HCT116 (cell line): Measurements from ENCODE around the gene KRT7.

Source experiments
- ELF1 ChIP-seq: IDR thresholded peaks from 2 replicates; pipeline ENCODE4 v1.6.1; 2012; ENCODE audit warnings: low read depth, borderline replicate concordance
- EZH2 ChIP-seq: fragments of 200-600 bp; sonication (generic); IDR thresholded peaks from 2 replicates; pipeline ENCODE4 v1.6.1; 2017; ENCODE audit warnings: antibody characterized with exemption, mixed run types
- EZH2phosphoT487 ChIP-seq: fragments of 200-600 bp; IDR thresholded peaks from 2 replicates; pipeline ENCODE4 v1.6.1; 2018; ENCODE audit warnings: antibody characterized with exemption, borderline replicate concordance
- FOSL1 ChIP-seq: IDR thresholded peaks from 2 replicates; pipeline ENCODE4 v1.6.1; 2012; ENCODE audit warnings: low read depth
- POLR2A ChIP-seq: IDR thresholded peaks from 2 replicates; pipeline ENCODE4 v1.7.0; 2011; ENCODE audit warnings: borderline replicate concordance; ENCODE audit not compliant: insufficient read depth, insufficient read length; ENCODE audit errors: extremely low read depth
- POLR2AphosphoS5 ChIP-seq: IDR thresholded peaks from 2 replicates; pipeline ENCODE4 v1.6.1; 2011; ENCODE audit warnings: mild to moderate bottlenecking, low read depth, low read length, moderate library complexity
- RAD21 ChIP-seq: IDR thresholded peaks from 2 replicates; pipeline ENCODE4 v1.6.1; 2012; ENCODE audit warnings: low read depth, mild to moderate bottlenecking
- YY1 ChIP-seq: IDR thresholded peaks from 2 replicates; pipeline ENCODE4 v1.6.1; 2011; ENCODE audit warnings: low read length, low read depth, moderate library complexity, mild to moderate bottlenecking; ENCODE audit not compliant: insufficient replicate concordance; ENCODE audit errors: extremely low read depth
- ZNF274 ChIP-seq: fragments of 200-500 bp; sonication (Bioruptor generic); IDR thresholded peaks from 2 replicates; pipeline ENCODE4 v1.6.1; 2014; ENCODE audit warnings: mild to moderate bottlenecking, low read depth, low read length, inconsistent platforms
- TF ChIP-seq, protein P1 (sequence below): IDR thresholded peaks from 2 replicates; pipeline ENCODE4 v1.6.1; 2012; ENCODE audit warnings: low read depth
- TF ChIP-seq, protein P2 (sequence below), 3 experiments: fragments of 200-600 bp in 1 of 3; sonication (generic) in 1 of 3; IDR thresholded peaks in 2 of 3; conservative IDR thresholded peaks in 1 of 3; 2 replicates each; pipeline ENCODE4 v1.5.1; 2012 to 2017; ENCODE audit warnings: low read depth in 2 of 3, low read length in 2 of 3, antibody characterized with exemption in 1 of 3, borderline replicate concordance in 1 of 3, control low read depth in 1 of 3, mild to moderate bottlenecking in 1 of 3, mixed read lengths in 1 of 3, mixed run types in 1 of 3, moderate library complexity in 1 of 3; ENCODE audit not compliant: insufficient read depth in 1 of 3
- TF ChIP-seq, protein P3 (sequence below): IDR thresholded peaks from 2 replicates; pipeline ENCODE4 v1.6.1; 2012
- TF ChIP-seq, protein P4 (sequence below): IDR thresholded peaks from 2 replicates; pipeline ENCODE4 v1.6.1; 2012

DNA sequence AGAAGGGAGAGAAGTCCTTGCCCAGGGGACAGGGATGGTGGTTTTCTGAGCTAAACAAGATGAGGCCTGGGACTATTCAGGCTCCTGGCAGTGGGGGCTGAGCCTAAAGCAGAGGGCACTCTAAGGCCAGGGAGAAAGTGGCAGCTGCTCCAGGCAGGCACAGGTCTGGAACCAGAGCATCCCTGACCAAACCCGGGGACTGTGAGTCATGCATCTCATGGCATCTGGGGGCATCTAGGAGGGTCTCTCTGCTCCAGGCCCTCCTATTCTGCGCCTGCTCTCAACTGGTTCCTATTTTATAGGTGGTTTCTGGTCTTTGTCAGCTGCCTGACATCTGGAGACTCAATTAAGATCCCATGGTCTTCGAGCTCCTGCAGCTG lies 11.6 kb downstream of the KRT7 start:
- TF ChIP-seq EZH2 (no peak), FOSL1 (no peak), POLR2A (no peak), YY1 (no peak), POLR2AphosphoS5 (no peak), ELF1 (no peak), RAD21 (no peak), EZH2phosphoT487 (no peak), ZNF274 (no peak)
- TF ChIP-seq, protein P1, sequence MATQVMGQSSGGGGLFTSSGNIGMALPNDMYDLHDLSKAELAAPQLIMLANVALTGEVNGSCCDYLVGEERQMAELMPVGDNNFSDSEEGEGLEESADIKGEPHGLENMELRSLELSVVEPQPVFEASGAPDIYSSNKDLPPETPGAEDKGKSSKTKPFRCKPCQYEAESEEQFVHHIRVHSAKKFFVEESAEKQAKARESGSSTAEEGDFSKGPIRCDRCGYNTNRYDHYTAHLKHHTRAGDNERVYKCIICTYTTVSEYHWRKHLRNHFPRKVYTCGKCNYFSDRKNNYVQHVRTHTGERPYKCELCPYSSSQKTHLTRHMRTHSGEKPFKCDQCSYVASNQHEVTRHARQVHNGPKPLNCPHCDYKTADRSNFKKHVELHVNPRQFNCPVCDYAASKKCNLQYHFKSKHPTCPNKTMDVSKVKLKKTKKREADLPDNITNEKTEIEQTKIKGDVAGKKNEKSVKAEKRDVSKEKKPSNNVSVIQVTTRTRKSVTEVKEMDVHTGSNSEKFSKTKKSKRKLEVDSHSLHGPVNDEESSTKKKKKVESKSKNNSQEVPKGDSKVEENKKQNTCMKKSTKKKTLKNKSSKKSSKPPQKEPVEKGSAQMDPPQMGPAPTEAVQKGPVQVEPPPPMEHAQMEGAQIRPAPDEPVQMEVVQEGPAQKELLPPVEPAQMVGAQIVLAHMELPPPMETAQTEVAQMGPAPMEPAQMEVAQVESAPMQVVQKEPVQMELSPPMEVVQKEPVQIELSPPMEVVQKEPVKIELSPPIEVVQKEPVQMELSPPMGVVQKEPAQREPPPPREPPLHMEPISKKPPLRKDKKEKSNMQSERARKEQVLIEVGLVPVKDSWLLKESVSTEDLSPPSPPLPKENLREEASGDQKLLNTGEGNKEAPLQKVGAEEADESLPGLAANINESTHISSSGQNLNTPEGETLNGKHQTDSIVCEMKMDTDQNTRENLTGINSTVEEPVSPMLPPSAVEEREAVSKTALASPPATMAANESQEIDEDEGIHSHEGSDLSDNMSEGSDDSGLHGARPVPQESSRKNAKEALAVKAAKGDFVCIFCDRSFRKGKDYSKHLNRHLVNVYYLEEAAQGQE: no peak
- TF ChIP-seq, protein P2, sequence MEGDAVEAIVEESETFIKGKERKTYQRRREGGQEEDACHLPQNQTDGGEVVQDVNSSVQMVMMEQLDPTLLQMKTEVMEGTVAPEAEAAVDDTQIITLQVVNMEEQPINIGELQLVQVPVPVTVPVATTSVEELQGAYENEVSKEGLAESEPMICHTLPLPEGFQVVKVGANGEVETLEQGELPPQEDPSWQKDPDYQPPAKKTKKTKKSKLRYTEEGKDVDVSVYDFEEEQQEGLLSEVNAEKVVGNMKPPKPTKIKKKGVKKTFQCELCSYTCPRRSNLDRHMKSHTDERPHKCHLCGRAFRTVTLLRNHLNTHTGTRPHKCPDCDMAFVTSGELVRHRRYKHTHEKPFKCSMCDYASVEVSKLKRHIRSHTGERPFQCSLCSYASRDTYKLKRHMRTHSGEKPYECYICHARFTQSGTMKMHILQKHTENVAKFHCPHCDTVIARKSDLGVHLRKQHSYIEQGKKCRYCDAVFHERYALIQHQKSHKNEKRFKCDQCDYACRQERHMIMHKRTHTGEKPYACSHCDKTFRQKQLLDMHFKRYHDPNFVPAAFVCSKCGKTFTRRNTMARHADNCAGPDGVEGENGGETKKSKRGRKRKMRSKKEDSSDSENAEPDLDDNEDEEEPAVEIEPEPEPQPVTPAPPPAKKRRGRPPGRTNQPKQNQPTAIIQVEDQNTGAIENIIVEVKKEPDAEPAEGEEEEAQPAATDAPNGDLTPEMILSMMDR (IDR thresholded peaks at IDR 0.05 in 2 of 3, conservative IDR thresholded peaks at IDR 0.05 in 1 of 3; ENCODE audit: borderline replicate concordance in 1 of 3, insufficient read depth in 1 of 3, low read depth in 2 of 3, low read length in 2 of 3): no peak
- TF ChIP-seq, protein P3, sequence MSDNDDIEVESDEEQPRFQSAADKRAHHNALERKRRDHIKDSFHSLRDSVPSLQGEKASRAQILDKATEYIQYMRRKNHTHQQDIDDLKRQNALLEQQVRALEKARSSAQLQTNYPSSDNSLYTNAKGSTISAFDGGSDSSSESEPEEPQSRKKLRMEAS: no peak
- TF ChIP-seq, protein P4, sequence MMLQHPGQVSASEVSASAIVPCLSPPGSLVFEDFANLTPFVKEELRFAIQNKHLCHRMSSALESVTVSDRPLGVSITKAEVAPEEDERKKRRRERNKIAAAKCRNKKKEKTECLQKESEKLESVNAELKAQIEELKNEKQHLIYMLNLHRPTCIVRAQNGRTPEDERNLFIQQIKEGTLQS: no peak
